Activated naive CD4-positive, alpha-beta T cell treated with anti-CD3 and anti-CD28 coated beads, Interleukin-2, amount 10 ng/mL, durations not matched to agents 7 days and 5 days (primary cell): ENCODE measurements around the gene LONRF2.
"Not testable (repeated sequence)": the region's sequence is repeated elsewhere in the genome, so short reads cannot be mapped to it uniquely, and the experiment has no call there.

Experiments used
- CTCF ChIA-PET: fragments of 350-600 bp; sonication (Branson Sonifier 250); formaldehyde crosslinking; loops from one replicate; lab custom pipeline; 2021; ENCODE audit warnings: antibody characterized with exemption; lab: Charles Lee
- DNase-seq: peaks from one replicate; pipeline ENCODE4 v3.0.0-alpha.2; 2020
- H3K27ac Mint-ChIP-seq: one replicate; pipeline ENCODE4 v1.8.0; 2021; ENCODE audit warnings: mild to moderate bottlenecking, moderate library complexity, mixed read lengths
- H3K27me3 Mint-ChIP-seq: one replicate; pipeline ENCODE4 v1.8.0; 2021; ENCODE audit warnings: mild to moderate bottlenecking, mixed read lengths
- H3K36me3 Mint-ChIP-seq: one replicate; pipeline ENCODE4 v1.8.0; 2021; ENCODE audit warnings: mixed read lengths
- H3K4me1 Mint-ChIP-seq: one replicate; pipeline ENCODE4 v1.8.0; 2021; ENCODE audit warnings: mixed read lengths
- H3K4me3 Mint-ChIP-seq: one replicate; pipeline ENCODE4 v1.8.0; 2021; ENCODE audit warnings: mild to moderate bottlenecking, moderate library complexity, mixed read lengths
- H3K9me3 Mint-ChIP-seq: one replicate; pipeline ENCODE4 v1.8.0; 2021; ENCODE audit warnings: mixed read lengths

LONRF2 gene

DNA sequence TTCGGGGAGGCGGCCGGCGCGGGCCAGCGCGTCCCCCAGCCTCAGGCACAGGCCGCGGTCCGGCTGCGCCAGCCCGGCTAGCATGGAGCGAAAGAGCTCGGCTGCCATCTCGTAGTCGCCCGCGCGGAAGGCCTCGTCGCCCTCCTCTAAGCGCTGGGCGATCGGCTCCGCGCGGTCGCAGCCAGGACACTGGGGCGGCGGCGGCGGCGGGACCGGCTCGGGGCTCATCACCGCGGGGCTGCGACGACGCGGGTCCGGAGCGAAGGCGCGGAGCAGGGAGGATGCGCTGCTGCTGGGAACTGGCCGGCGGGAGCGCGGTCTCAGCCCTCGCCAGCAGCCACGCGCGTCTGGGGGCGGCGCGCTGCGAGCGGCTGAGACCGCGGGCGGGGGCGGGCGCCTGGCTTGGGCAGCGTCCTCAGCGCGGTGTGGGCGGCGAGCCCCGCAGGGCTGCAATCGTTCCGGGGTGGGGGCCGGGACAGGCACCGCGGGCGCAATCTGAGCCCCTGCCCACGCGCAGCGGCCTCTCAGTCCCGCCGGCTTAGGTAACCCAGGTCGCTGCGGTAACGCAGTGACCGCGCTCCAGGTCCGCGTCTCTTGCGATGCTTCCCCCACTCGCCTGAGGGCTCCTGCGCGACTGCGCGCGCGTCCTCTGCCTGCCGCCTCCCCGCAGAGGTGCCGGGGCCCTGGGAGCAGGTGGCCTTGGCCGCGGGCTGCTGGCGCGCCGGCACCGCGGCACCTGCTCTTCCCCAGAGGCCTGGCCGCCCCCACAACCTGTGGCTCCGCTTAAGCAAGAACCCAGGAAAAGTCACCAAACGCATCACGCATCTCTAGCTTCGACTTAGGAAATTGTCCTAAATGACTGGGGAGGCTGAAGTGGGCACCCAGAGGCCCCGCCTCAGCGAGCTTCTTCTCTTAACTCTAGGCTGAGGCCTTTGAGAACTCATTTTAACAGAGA lies at the start of gene LONRF2:
LONRF2 (minus strand) TSS at position 636 of the 955 bp plus-strand sequence; CDS start at position 228, 408 bp downstream.
- Mint-ChIP-seq H3K4me3 (no peak within 1 kb of the TSS), H3K9me3 (peaks cover 12% of the 10 kb centered on the region), H3K36me3 (peaks cover 3% of the 10 kb centered on the region), H3K27ac (no peak within 1 kb of the TSS), H3K4me1 (no peaks in the 10 kb centered on the region), H3K27me3 (peaks cover 53% of the 10 kb centered on the region)
- CTCF ChIA-PET: interaction anchor here (1.1 kb wide), 1 partner anchor 60 kb away, joined by 3 read pairs; no protein-coding TSS in a partner anchor
- no peak for DNase-seq

DNA sequence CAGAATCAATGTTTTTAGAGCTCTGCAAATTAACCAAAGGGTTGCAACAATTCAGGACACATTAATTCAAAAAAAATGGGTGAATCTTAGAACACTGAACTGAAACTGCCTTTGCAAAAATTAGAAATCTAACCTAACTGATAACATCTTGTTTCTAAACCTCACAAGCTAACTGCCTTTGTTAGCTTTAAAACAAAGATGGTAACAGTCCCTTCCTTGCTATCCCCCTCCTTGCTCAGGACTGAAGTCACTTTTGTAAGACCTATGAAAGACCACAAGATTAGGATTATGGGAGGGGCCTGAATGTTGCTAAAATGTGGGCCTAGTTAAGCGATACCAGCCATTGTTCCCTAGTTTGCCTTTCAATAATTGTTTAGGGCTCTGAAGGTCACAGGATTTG lies 44.9 kb upstream of the LONRF2 start:
- H3K4me1 Mint-ChIP-seq: peaks cover 4% of the 10 kb centered on the region
- peaks cover 10% of the 10 kb centered on the region for H3K9me3 Mint-ChIP-seq
- CTCF ChIA-PET: interaction anchor here (1.8 kb wide), 1 partner anchor 14 kb away, joined by 5 read pairs; no protein-coding TSS in a partner anchor
- no peak overlapping the region for H3K27ac Mint-ChIP-seq
- H3K27me3 Mint-ChIP-seq: peaks cover 27% of the 10 kb centered on the region
- no peak for DNase-seq
- H3K36me3 Mint-ChIP-seq: no peaks in the 10 kb centered on the region
- no peak overlapping the region for H3K4me3 Mint-ChIP-seq

DNA sequence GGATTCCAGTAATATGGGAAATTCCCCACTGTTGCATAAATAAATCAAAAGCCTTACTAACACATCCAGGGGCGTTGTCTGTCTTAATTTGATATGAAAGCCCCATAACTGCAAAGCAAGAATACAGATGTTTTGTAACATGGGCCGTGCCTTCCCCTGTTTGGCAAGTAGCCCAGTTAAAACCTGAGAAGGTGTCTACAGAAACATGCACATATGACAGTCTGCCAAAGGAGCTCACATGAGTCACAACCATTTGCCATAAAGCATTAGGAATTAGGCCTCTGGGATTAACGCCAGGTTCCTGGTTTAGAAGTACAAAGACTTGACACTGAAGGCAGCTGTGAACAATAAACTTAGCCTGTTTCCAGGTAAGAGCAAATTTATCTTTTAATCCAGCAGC lies 43.1 kb upstream of the LONRF2 start:
- H3K9me3 Mint-ChIP-seq: peaks cover 12% of the 10 kb centered on the region
- CTCF ChIA-PET: interaction anchor here (1.8 kb wide), 1 partner anchor 16 kb away, joined by 5 read pairs; no protein-coding TSS in a partner anchor
- no peak for DNase-seq

DNA sequence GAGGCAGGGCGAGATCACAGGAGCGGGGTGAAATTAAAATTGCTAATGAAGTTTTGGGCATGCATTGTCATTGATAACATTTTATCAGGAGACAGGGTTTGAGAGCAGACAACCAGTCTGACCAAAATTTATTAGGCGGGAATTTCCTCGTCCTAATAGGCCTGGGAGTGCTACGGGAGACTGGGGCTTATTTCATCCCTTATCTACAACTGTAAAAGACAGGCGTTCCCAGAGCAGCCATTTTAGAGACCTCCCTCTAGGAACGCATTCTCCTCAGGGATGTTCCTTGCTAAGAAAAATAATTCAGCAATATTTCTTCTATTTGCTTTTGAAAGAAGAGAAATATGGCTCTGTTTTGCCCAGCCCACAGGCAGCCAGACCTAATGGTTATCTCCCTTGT lies 40.0 kb upstream of the LONRF2 start:
- Mint-ChIP-seq H3K9me3 (peaks cover 11% of the 10 kb centered on the region), H3K27me3 (peaks cover 13% of the 10 kb centered on the region)
- DNase-seq, H3K36me3 Mint-ChIP-seq, H3K27ac Mint-ChIP-seq, H3K4me1 Mint-ChIP-seq, CTCF ChIA-PET, H3K4me3 Mint-ChIP-seq: not testable (repeated sequence)

More for the DNA sequence above, 43.1 kb upstream of the LONRF2 start:
- H3K4me1 Mint-ChIP-seq: peaks cover 4% of the 10 kb centered on the region
- peaks cover 23% of the 10 kb centered on the region for H3K27me3 Mint-ChIP-seq
- H3K4me3 Mint-ChIP-seq: no peak overlapping the region
- H3K36me3 Mint-ChIP-seq: no peaks in the 10 kb centered on the region
- no peak overlapping the region for H3K27ac Mint-ChIP-seq

DNA sequence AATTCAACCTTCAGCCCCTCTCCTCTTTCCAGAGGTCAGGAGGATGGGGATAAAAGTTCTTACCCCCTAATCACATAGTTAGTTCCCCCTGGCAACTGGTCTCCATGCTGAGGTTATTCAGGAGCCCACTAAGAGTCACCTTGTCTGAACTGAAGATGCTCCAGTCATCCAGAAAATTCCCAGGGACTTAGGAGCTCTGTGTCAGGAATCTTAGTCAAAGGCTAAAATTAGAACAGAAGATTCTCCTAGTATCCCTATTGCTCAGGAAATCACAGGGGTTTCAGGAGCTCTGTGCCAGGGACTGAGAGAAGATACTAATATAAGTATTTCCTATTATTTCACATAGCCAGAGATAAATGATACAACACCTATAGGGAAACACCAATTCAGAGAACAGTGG lies 37.3 kb upstream of the LONRF2 start:
- DNase-seq: no peak
- Mint-ChIP-seq H3K27me3 (peaks cover 18% of the 10 kb centered on the region), H3K9me3 (peaks cover 11% of the 10 kb centered on the region)

DNA sequence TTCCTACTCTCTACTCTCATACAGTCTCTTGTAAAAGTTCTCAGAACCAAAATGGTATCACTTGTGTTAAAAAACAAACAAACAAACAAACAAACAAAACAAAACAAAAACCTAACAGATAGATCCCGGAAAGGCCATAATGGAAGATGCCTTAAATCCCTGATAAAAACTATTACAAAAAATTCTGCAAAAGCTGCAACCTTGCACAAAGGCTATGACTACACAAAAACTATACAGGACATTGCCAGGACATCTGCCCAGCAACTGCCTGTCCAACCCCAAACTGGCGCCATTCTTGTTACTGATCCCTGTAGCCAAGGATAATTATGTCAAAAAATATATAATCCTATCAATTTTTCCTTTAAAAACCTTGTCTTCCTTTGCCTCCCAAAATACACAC lies 36.3 kb upstream of the LONRF2 start:
- CTCF ChIA-PET: interaction anchor here (1.9 kb wide), 1 partner anchor 23 kb away, joined by 5 read pairs; no protein-coding TSS in a partner anchor
- Mint-ChIP-seq H3K27me3 (peaks cover 25% of the 10 kb centered on the region), H3K36me3 (no peaks in the 10 kb centered on the region), H3K27ac (no peak overlapping the region), H3K4me3 (no peak overlapping the region), H3K9me3 (peaks cover 11% of the 10 kb centered on the region), H3K4me1 (no peaks in the 10 kb centered on the region)
- no peak for DNase-seq

More for the DNA sequence above, 37.3 kb upstream of the LONRF2 start:
- Mint-ChIP-seq H3K27ac (no peak overlapping the region), H3K4me1 (no peaks in the 10 kb centered on the region), H3K4me3 (no peak overlapping the region), H3K36me3 (no peaks in the 10 kb centered on the region)
- CTCF ChIA-PET: interaction anchor here (1.9 kb wide), 1 partner anchor 22 kb away, joined by 5 read pairs; no protein-coding TSS in a partner anchor

DNA sequence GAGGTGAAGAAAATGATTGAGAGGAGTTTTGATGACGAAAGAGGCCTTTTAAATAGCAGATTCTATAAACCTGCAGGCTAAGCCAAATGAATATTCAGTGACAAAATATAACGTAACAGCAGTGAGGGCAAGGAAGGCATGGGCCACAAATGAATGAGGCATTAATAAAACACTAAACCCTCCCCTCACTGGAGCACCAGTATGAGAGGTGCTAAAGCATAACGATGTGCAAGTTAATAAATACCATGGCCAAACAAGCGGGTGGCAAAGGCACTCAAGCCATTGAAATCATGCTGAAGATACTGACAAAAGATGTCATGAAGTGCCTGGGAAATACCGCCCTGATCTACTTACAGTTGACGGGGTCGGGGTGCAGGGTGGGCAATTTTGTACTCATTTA lies 30.2 kb upstream of the LONRF2 start:
- H3K4me1 Mint-ChIP-seq: no peaks in the 10 kb centered on the region
- CTCF ChIA-PET: no interaction called here
- H3K27ac Mint-ChIP-seq: no peak overlapping the region
- H3K36me3 Mint-ChIP-seq: no peaks in the 10 kb centered on the region
- H3K9me3 Mint-ChIP-seq: no peaks in the 10 kb centered on the region
- no peak for DNase-seq
- H3K4me3 Mint-ChIP-seq: no peak overlapping the region
- peaks cover 36% of the 10 kb centered on the region for H3K27me3 Mint-ChIP-seq

DNA sequence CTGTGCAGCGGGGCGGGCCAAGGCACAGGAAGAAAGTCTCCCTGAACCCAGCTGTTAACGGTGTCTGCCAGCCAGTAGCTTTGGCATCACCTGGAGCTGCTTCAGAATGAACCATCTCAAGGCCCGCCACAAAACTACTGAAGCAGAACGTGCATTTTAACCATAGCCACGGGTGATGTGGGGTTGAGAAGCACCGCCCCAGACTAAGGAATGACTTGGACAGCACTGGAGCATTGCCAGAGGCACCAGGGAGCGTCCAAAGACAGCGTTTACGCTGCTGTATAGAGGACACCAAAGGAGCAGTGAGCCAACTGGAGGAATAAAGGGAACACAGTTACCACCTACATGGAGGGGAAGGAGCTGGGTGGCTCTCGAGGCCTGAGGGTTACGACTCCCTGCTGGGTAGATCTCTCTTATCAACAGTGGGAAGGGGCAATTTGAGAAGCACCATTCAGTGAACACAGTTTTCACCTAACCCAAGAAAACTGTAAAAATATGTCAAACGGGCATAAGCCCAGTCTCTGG lies 28.4 kb upstream of the LONRF2 start:
- Mint-ChIP-seq H3K27ac (no peak overlapping the region), H3K36me3 (no peaks in the 10 kb centered on the region), H3K9me3 (no peaks in the 10 kb centered on the region), H3K4me3 (no peak overlapping the region), H3K4me1 (no peaks in the 10 kb centered on the region), H3K27me3 (peaks cover 31% of the 10 kb centered on the region)
- DNase-seq: no peak
- CTCF ChIA-PET: no interaction called here

DNA sequence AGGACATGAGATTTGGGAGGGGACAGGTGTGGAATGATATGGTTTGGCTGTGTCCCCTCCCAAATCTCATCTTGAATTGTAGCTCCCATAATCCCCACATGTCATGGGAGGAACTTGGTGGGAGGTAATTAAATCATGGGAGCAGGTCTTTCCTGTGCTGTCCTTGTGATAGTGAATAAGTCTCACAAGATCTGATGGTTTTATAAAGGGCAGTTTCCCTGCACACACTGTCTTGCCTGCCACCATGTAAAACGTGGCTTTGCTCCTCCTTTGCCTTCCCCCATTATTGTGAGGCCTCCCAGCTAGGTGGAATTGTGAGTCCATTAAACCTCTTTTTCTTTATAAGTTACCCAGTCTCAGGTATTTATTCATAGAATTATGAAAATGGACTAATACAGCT lies 22.8 kb upstream of the LONRF2 start:
- DNase-seq, H3K4me3 Mint-ChIP-seq, H3K36me3 Mint-ChIP-seq, H3K9me3 Mint-ChIP-seq, H3K4me1 Mint-ChIP-seq, H3K27ac Mint-ChIP-seq: not testable (repeated sequence)
- CTCF ChIA-PET: interaction anchor here (1.2 to 1.5 kb wide), 2 partner anchors 36 to 45 kb away, joined by 3 to 5 read pairs; no protein-coding TSS in a partner anchor
- H3K27me3 Mint-ChIP-seq: peaks cover 41% of the 10 kb centered on the region

DNA sequence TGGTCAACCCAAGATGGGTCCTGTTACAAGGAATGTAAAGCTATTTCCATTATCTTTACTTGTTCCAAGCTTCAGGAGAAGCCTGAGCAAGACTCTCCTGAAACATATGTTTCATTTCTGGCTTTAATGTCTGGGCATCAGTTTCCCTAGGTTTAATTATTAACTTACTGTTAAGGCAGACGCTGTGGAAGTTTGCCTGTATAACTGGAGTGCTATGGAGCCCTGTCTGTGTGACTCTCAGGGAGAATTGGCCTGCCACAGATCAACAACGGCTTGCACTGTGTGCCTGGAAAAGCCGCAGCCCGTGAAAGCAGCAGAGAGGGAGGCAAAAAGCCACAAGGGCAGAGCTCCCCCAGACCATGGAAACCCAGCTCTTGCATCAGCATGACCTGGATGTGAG lies 22.1 kb upstream of the LONRF2 start:
- DNase-seq: no peak
- H3K27me3 Mint-ChIP-seq: peaks cover 48% of the 10 kb centered on the region
- no peaks in the 10 kb centered on the region for H3K4me1 Mint-ChIP-seq
- no peak overlapping the region for H3K27ac Mint-ChIP-seq
- H3K36me3 Mint-ChIP-seq: no peaks in the 10 kb centered on the region
- CTCF ChIA-PET: interaction anchor here (1.2 to 1.5 kb wide), 2 partner anchors 37 to 44 kb away, joined by 3 to 5 read pairs; no protein-coding TSS in a partner anchor
- H3K9me3 Mint-ChIP-seq: no peaks in the 10 kb centered on the region
- no peak overlapping the region for H3K4me3 Mint-ChIP-seq

DNA sequence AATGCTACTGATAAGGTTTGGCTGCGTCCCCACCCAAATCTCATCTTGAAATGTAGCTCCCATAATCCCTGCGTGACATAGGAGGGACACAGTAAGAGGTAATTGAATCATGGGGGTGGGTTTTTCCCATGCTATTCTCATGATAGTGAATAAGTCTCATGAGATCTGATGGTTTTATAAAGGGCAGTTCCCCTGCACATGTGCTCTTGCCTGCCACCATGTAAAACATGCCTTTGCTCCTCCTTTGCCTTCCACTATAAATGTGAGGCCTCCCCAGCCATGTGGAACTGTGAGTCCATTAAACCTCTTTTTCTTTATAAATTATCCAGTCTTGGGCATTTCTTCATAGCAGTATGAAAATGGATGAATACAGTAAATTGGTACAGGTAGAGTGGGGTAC lies 20.2 kb upstream of the LONRF2 start:
- CTCF ChIA-PET: interaction anchor here (1.2 kb wide), 1 partner anchor 39 kb away, joined by 3 read pairs; no protein-coding TSS in a partner anchor
- peaks cover 36% of the 10 kb centered on the region for H3K27me3 Mint-ChIP-seq
- not testable (repeated sequence) for H3K9me3 Mint-ChIP-seq, H3K36me3 Mint-ChIP-seq, H3K4me3 Mint-ChIP-seq, H3K27ac Mint-ChIP-seq, H3K4me1 Mint-ChIP-seq, DNase-seq

DNA sequence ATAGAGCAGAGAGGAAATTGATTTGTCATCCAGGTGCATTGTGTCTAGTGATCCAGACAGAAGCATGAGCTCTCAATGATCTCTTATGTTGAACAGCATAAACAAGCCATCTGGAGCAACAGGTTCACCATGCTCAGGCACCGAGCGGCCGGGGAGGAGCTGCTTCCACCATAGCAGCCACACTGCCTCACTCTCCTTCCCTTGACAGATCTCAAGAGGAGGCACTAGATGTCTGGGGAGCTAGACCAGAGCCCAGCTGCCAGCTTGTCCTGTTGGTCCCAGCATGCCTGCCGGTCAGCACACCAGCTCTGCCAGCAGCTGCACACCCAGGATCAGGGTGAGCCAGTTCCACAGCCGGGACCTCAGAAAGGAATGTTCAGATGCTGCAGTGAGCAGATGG lies 17.5 kb upstream of the LONRF2 start:
- Mint-ChIP-seq H3K27me3 (peaks cover 40% of the 10 kb centered on the region), H3K4me1 (no peaks in the 10 kb centered on the region), H3K36me3 (no peaks in the 10 kb centered on the region), H3K4me3 (no peak overlapping the region), H3K9me3 (no peaks in the 10 kb centered on the region), H3K27ac (no peak overlapping the region)
- CTCF ChIA-PET: no interaction called here
- DNase-seq: no peak

DNA sequence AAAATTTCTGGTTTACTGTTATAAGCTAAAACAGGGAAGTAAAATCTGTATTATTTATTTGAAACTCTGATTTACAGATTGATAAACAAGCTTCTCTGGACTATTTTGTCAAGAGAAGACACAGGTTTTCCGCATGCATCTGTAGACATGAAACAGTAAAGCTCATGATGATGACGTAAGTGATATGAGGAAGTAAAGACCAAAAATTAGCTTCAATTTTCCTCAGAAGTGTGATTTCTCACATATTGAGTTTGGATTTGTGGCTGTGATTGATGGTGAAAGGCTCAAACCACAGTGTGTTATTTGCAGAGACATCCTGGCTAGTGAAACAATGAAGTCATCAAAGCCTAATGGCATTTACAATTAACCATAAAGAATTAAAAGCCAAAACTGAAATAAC lies 12.6 kb upstream of the LONRF2 start:
- Mint-ChIP-seq H3K27ac (no peak overlapping the region), H3K4me3 (no peak overlapping the region), H3K36me3 (no peaks in the 10 kb centered on the region), H3K27me3 (peaks cover 26% of the 10 kb centered on the region), H3K4me1 (no peaks in the 10 kb centered on the region), H3K9me3 (no peaks in the 10 kb centered on the region)
- CTCF ChIA-PET: interaction anchor here (1.1 kb wide), 1 partner anchor 73 kb away, joined by 3 read pairs; no protein-coding TSS in a partner anchor
- DNase-seq: no peak

DNA sequence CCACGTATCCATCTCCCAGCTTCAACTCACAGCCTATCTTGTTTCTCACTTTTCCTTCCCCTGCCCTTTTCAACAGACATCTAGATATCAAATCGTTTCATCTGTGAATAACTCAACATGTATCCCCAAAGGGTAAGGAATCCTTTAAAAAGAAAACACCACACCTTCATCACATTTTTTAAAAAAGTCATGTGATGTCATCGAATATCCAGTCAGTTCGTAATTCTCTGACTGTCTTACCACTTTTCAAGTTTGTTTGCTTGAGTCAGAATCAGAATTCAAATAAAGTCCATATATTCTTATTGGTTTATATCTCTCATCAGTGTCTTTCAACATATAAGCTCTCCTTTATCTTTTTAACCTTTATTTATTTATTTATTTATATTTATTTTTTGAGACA lies 5.4 kb upstream of the LONRF2 start:
- Mint-ChIP-seq H3K27me3 (peaks cover 32% of the 10 kb centered on the region), H3K4me1 (no peaks in the 10 kb centered on the region), H3K27ac (no peak overlapping the region)

More for the DNA sequence above, 5.4 kb upstream of the LONRF2 start:
- no peak for DNase-seq
- no peaks in the 10 kb centered on the region for H3K36me3 Mint-ChIP-seq
- CTCF ChIA-PET: no interaction called here
- no peaks in the 10 kb centered on the region for H3K9me3 Mint-ChIP-seq
- no peak overlapping the region for H3K4me3 Mint-ChIP-seq
